ENCODE measurements around the gene TTYH1.

DNA sequence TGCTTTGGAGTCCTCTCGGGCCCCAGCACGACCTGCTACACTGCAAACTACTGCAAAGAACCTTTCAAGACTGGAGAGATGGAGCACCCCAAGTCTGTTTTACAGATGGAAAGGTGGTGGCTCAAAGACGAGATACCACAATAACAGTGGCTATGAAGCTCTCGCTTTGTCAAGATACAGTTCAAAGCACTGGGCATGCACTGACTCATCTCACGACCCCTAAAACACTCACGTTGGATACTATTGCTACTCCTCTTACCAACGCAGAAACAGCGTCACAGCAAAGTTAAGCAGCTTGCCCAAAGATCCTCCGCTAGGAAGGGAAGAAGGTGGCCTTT is 26.5 kb upstream of the TTYH1 start:
- TF ChIP-seq, protein P1, sequence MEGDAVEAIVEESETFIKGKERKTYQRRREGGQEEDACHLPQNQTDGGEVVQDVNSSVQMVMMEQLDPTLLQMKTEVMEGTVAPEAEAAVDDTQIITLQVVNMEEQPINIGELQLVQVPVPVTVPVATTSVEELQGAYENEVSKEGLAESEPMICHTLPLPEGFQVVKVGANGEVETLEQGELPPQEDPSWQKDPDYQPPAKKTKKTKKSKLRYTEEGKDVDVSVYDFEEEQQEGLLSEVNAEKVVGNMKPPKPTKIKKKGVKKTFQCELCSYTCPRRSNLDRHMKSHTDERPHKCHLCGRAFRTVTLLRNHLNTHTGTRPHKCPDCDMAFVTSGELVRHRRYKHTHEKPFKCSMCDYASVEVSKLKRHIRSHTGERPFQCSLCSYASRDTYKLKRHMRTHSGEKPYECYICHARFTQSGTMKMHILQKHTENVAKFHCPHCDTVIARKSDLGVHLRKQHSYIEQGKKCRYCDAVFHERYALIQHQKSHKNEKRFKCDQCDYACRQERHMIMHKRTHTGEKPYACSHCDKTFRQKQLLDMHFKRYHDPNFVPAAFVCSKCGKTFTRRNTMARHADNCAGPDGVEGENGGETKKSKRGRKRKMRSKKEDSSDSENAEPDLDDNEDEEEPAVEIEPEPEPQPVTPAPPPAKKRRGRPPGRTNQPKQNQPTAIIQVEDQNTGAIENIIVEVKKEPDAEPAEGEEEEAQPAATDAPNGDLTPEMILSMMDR (conservative IDR thresholded peaks at IDR 0.05 in 1 of 2, IDR thresholded peaks at IDR 0.05 in 1 of 2; ENCODE audit: low read depth in 1 of 2, low read length in 2 of 2), result no peak
- TF ChIP-seq EZH2 (IDR thresholded peaks at IDR 0.05; ENCODE audit: low read length, missing control alignments), result no peak

Data from fibroblast of lung (primary cell).